K562 (cell line): ENCODE results near the gene OLFML1. TPM values are rescaled to one million over a fixed set of nuclear protein-coding genes. Genes with fewer than 3 reads are reported as not detected.

ENCODE experiments used
- ATAC-seq: fragments of 200-7000 bp; cut with Tn5 transposase; 3 replicates; pipeline ENCODE4 v1.9.1; 2020; ENCODE audit warnings: moderate library complexity
- BruUV-seq: library from RNA; stranded (reverse); fragments of 400-500 nt; replicated peaks from 2 replicates; lab custom pipeline; 2021; lab: Mats Ljungman, UMichigan
- CTCF ChIA-PET: fragments of 300-600 bp; formaldehyde crosslinking; extraction: SDS; loops from one replicate; lab custom pipeline; 2021; ENCODE audit warnings: low intra/inter-chr PET ratio; lab: Yijun Ruan, JAX
- POLR2A ChIA-PET: fragments of 300-600, 350-650 bp; sonication (Branson Sonifier 250); formaldehyde crosslinking; extraction: SDS; loops from one replicate; lab custom pipeline; 2021; ENCODE audit warnings: antibody characterized with exemption, inconsistent platforms; lab: Yijun Ruan, JAX
- DNase-seq, 4 experiments: peaks; one replicate each; pipeline versions ENCODE4 v3.0.0 to v3.0.0-alpha.2; 2011 to 2018; ENCODE audit warnings: low spot score in 3 of 4, mixed read lengths in 3 of 4; ENCODE audit errors: extremely low read depth in 1 of 4
- FAIRE-seq: peaks from 2 replicates; lab custom pipeline; 2011; peaks lifted over from hg19 to GRCh38; lab: Jason Lieb, UNC
- H2AFZ ChIP-seq: 2 replicates; pipeline ENCODE4 v1.6.0; 2011; ENCODE audit warnings: low read depth, low read length, control low read depth, inconsistent platforms
- H3K27ac ChIP-seq: fragments of 200-600 bp; 3 replicates; pipeline ENCODE4 v1.8.0; 2011; ENCODE audit warnings: low read depth, mild to moderate bottlenecking, control low read depth, inconsistent platforms, low read length, moderate library complexity, mixed read lengths; ENCODE audit errors: extremely low read depth
- H3K27me3 ChIP-seq, 2 experiments: fragments of 300-600 bp in 1 of 2; 2 replicates in 1 of 2; 3 replicates in 1 of 2; pipeline versions ENCODE4 v1.6.0 to v1.8.0; 2011; ENCODE audit warnings: inconsistent platforms in 2 of 2, low read length in 2 of 2, mild to moderate bottlenecking in 1 of 2, mixed read lengths in 1 of 2, moderate library complexity in 1 of 2; ENCODE audit not compliant: control insufficient read depth in 2 of 2, insufficient read depth in 2 of 2
- H3K36me3 ChIP-seq: fragments of 300-600 bp; 3 replicates; pipeline ENCODE4 v1.8.0; 2011; ENCODE audit warnings: mild to moderate bottlenecking, low read length, inconsistent platforms; ENCODE audit not compliant: control insufficient read depth, insufficient read depth
- H3K4me1 ChIP-seq, 2 experiments: fragments of 200-600 bp in 1 of 2; replicated peaks in 1 of 2; 2 replicates in 1 of 2; 3 replicates in 1 of 2; pipeline versions ENCODE4 v1.5.1 to v1.8.0; 2011; ENCODE audit warnings: inconsistent platforms in 2 of 2, low read length in 2 of 2, mild to moderate bottlenecking in 1 of 2, mixed read lengths in 1 of 2, moderate library complexity in 1 of 2; ENCODE audit not compliant: control insufficient read depth in 2 of 2, insufficient read depth in 2 of 2
- H3K4me2 ChIP-seq: 2 replicates; pipeline ENCODE4 v1.6.1; 2011; ENCODE audit warnings: low read length, control low read depth, inconsistent platforms, mixed read lengths; ENCODE audit not compliant: insufficient read depth
- H3K4me3 ChIP-seq: fragments of 200-600 bp; sonication (generic), shearing (Covaris generic); 2 replicates; pipeline ENCODE4 v1.5.1; 2016; ENCODE audit warnings: control low read depth, inconsistent platforms
- H3K79me2 ChIP-seq: fragments of 200-600 bp; 3 replicates; pipeline ENCODE4 v1.8.0; 2011; ENCODE audit warnings: low read length, inconsistent platforms; ENCODE audit not compliant: control insufficient read depth, insufficient read depth
- H3K9ac ChIP-seq, 2 experiments: 2 replicates each; pipeline versions ENCODE4 v1.6.0 to v1.6.1; 2011; ENCODE audit warnings: low read depth in 2 of 2, low read length in 2 of 2, control low read depth in 1 of 2, inconsistent platforms in 1 of 2, mild to moderate bottlenecking in 1 of 2, mixed read lengths in 1 of 2; ENCODE audit not compliant: insufficient read depth in 1 of 2
- H3K9me1 ChIP-seq: one replicate; pipeline ENCODE4 v1.6.0; 2011; ENCODE audit warnings: inconsistent platforms, mild to moderate bottlenecking, low read length, moderate library complexity; ENCODE audit not compliant: control insufficient read depth, insufficient read depth
- H3K9me3 ChIP-seq: replicated peaks from 2 replicates; pipeline ENCODE4 v1.5.1; 2011; ENCODE audit warnings: low read depth, low read length, inconsistent platforms; ENCODE audit not compliant: control insufficient read depth, insufficient read depth
- H4K20me1 ChIP-seq: replicated peaks from 2 replicates; pipeline ENCODE4 v1.6.1; 2011; ENCODE audit warnings: low read length, inconsistent platforms, mixed read lengths; ENCODE audit not compliant: control insufficient read depth, insufficient read depth
- ELK1 ChIP-seq: sonication (generic); formaldehyde crosslinking; IDR thresholded peaks from 2 replicates; pipeline ENCODE4 v1.8.1; 2022; ENCODE audit warnings: missing genetic modification reagents
- GATA2 ChIP-seq: sonication (generic); formaldehyde crosslinking; IDR thresholded peaks from 2 replicates; pipeline ENCODE4 v1.4.0; 2020; ENCODE audit warnings: mild to moderate bottlenecking, missing genetic modification reagents
- KAT2B ChIP-seq: IDR thresholded peaks from one replicate; pipeline ENCODE4 v1.6.1; 2012; ENCODE audit warnings: low read depth, mild to moderate bottlenecking, control low read depth, inconsistent platforms, low read length, moderate library complexity
- KLF6 ChIP-seq: fragments of 250-450 bp; sonication (Bioruptor Pico); IDR thresholded peaks from 2 replicates; pipeline ENCODE4 v1.4.0; 2020; ENCODE audit warnings: mild to moderate bottlenecking, moderate library complexity, borderline replicate concordance
- NCOA6 ChIP-seq: fragments of 450-650 bp; IDR thresholded peaks from 2 replicates; pipeline ENCODE4 v1.6.1; 2017; ENCODE audit warnings: mild to moderate bottlenecking
- NR4A1 ChIP-seq, 2 experiments: fragments of 250-450 bp in 1 of 2; fragments of 450-650 bp in 1 of 2; sonication (Bioruptor Pico) in 1 of 2; IDR thresholded peaks; 2 replicates each; pipeline versions ENCODE4 v1.4.0 to v1.6.1; 2016 to 2020; ENCODE audit warnings: mild to moderate bottlenecking in 2 of 2, missing compliant biosample characterization in 1 of 2, missing genetic modification characterization in 1 of 2, moderate library complexity in 1 of 2
- PHB2 ChIP-seq: fragments of 450-650 bp; IDR thresholded peaks from 2 replicates; pipeline ENCODE4 v1.6.1; 2017; ENCODE audit warnings: low read depth
- ZBTB7A ChIP-seq: IDR thresholded peaks from 2 replicates; pipeline ENCODE4 v1.6.1; 2011; ENCODE audit warnings: low read depth, mild to moderate bottlenecking, low read length, moderate library complexity, borderline replicate concordance; ENCODE audit not compliant: control insufficient read depth
- ZNF830 ChIP-seq: fragments of 250-450 bp; sonication (Bioruptor Pico); IDR thresholded peaks from 2 replicates; pipeline ENCODE4 v1.5.0; 2021; ENCODE audit warnings: mild to moderate bottlenecking
- WGBS: fragments of 100-300 bp; shearing (Covaris generic); methylation state at CpG from one replicate; pipeline ENCODE4 v1.1.6; 2016; ENCODE audit warnings: low coverage, mixed read lengths; ENCODE audit not compliant: insufficient coverage; ENCODE audit errors: missing lambda C conversion rate; 5-methylcytosine and 5-hydroxymethylcytosine counted together
- in situ Hi-C: fragments of 300-500 bp; cut with MboI; formaldehyde crosslinking; loops from 4 replicates; pipeline ENCODE4 v1.15.0; 2018; ENCODE audit warnings: inconsistent platforms, mixed read lengths
- intact Hi-C: fragments of 100-400 bp; cut with micrococcal nuclease; formaldehyde crosslinking; loops from 2 replicates; pipeline ENCODE4 v1.14.2; 2022
- polyA plus RNA-seq, 8 experiments: library from polyadenylated mRNA; depleted of rRNA in 4 of 8; stranded (reverse) in 5 of 8; unstranded in 3 of 8; fragments of >200 nt; fragmentation: Nextera tagmentation in 2 of 8; fragmentation: Illumina TruSeq in 1 of 8; extraction: Ambion mirVana in 2 of 8; extraction: Trizol in 1 of 8; gene quantifications; 2 replicates each; pipeline versions ENCODE4 v1.2.1 to v1.2.3, GENCODE V29; 2011 to 2014; ENCODE audit warnings: inconsistent platforms in 1 of 8, missing spikeins in 1 of 8
- total RNA-seq, 7 experiments: library from RNA; depleted of rRNA in 6 of 7; stranded (reverse); fragments of >200 nt in 6 of 7; fragmentation: Illumina TruSeq in 2 of 7; extraction: Trizol in 2 of 7; gene quantifications; 2 replicates each; pipeline versions ENCODE4 v1.2.1 to v1.2.3, GENCODE V29; 2011 to 2021; ENCODE audit warnings: low replicate concordance in 1 of 7
- TF ChIP-seq, protein P1 (sequence below): fragments of 250-450 bp; sonication (Bioruptor Pico); IDR thresholded peaks from 2 replicates; pipeline ENCODE4 v1.5.0; 2020; ENCODE audit warnings: mild to moderate bottlenecking
- TF ChIP-seq, protein P2 (sequence below), 2 experiments: fragments of 450-650 bp in 1 of 2; sonication (generic) in 1 of 2; formaldehyde crosslinking in 1 of 2; IDR thresholded peaks; 2 replicates each; pipeline versions ENCODE4 v1.7.1 to v1.9.0; 2016 to 2022; ENCODE audit warnings: inconsistent platforms in 1 of 2, mild to moderate bottlenecking in 1 of 2, missing genetic modification reagents in 1 of 2

OLFML1 gene
- total and polyA plus RNA-seq, 9 of the 15 experiments (the other 6 are each of a cell fraction or from before 2014, with no cell fraction given): not detected

GRCh38 chr11:7527029-7527428, 41.7 kb downstream of the OLFML1 start:
- Histone ChIP-seq H4K20me1 (no peaks in the 10 kb centered on the region; the same call in 1 of the 2 replicates), H3K79me2 (no peaks in the 10 kb centered on the region), H3K27ac (no peak overlapping the region), H2AFZ (no peak overlapping the region), H3K36me3 (no peaks in the 10 kb centered on the region), H3K9ac (no peak overlapping the region), H3K9me1 (no peaks in the 10 kb centered on the region), H3K9me3 (no peaks in the 10 kb centered on the region), H3K4me2 (no peak overlapping the region), H3K4me1 (no peaks in the 10 kb centered on the region), H3K27me3 (peaks cover 8 to 27% of the 10 kb centered on the region in 2 experiments; a peak in 3 of 5 replicates), H3K4me3 (no peak overlapping the region)
- DNase-seq (no peak), ATAC-seq (no peak), FAIRE-seq (no peak)
- ChIA-PET CTCF (no interaction called here), POLR2A (no interaction called here)
- intact Hi-C loops: no loop called here
- in situ Hi-C loops: no loop called here
- no TSS peak for BruUV-seq
- WGBS: 0% methylated on average over 1 of the region's 1 CpG
- TF ChIP-seq KLF6 (CRISPR knock-in tag): no peak
- no peak for TF ChIP-seq ELK1 (CRISPR knock-in tag)
- no peak for TF ChIP-seq ZBTB7A
- TF ChIP-seq PHB2: no peak
- no peak for TF ChIP-seq ZNF830 (CRISPR knock-in tag)
- no peak for TF ChIP-seq NCOA6
- no peak for TF ChIP-seq GATA2
- no peak for TF ChIP-seq KAT2B
- TF ChIP-seq, protein P1, sequence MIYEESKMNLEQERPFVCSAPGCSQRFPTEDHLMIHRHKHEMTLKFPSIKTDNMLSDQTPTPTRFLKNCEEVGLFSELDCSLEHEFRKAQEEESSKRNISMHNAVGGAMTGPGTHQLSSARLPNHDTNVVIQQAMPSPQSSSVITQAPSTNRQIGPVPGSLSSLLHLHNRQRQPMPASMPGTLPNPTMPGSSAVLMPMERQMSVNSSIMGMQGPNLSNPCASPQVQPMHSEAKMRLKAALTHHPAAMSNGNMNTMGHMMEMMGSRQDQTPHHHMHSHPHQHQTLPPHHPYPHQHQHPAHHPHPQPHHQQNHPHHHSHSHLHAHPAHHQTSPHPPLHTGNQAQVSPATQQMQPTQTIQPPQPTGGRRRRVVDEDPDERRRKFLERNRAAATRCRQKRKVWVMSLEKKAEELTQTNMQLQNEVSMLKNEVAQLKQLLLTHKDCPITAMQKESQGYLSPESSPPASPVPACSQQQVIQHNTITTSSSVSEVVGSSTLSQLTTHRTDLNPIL: no peak
- TF ChIP-seq, protein P2, sequence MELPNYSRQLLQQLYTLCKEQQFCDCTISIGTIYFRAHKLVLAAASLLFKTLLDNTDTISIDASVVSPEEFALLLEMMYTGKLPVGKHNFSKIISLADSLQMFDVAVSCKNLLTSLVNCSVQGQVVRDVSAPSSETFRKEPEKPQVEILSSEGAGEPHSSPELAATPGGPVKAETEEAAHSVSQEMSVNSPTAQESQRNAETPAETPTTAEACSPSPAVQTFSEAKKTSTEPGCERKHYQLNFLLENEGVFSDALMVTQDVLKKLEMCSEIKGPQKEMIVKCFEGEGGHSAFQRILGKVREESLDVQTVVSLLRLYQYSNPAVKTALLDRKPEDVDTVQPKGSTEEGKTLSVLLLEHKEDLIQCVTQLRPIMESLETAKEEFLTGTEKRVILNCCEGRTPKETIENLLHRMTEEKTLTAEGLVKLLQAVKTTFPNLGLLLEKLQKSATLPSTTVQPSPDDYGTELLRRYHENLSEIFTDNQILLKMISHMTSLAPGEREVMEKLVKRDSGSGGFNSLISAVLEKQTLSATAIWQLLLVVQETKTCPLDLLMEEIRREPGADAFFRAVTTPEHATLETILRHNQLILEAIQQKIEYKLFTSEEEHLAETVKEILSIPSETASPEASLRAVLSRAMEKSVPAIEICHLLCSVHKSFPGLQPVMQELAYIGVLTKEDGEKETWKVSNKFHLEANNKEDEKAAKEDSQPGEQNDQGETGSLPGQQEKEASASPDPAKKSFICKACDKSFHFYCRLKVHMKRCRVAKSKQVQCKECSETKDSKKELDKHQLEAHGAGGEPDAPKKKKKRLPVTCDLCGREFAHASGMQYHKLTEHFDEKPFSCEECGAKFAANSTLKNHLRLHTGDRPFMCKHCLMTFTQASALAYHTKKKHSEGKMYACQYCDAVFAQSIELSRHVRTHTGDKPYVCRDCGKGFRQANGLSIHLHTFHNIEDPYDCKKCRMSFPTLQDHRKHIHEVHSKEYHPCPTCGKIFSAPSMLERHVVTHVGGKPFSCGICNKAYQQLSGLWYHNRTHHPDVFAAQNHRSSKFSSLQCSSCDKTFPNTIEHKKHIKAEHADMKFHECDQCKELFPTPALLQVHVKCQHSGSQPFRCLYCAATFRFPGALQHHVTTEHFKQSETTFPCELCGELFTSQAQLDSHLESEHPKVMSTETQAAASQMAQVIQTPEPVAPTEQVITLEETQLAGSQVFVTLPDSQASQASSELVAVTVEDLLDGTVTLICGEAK (IDR thresholded peaks at IDR 0.05): no peak
- TF ChIP-seq, protein P2 (CRISPR knock-in tag; IDR thresholded peaks at IDR 0.05): no peak
- no peak for TF ChIP-seq NR4A1 (CRISPR knock-in tag; IDR thresholded peaks at IDR 0.05)
- no peak for TF ChIP-seq NR4A1 (tag; IDR thresholded peaks at IDR 0.05)
